IMR-90 (cell line): ENCODE measurements around the gene SIK2. TPM values are rescaled to one million over a fixed set of nuclear protein-coding genes. Genes with fewer than 3 reads are reported as not detected.

Experiments
- ATAC-seq: fragments of 200-7000 bp; cut with Tn5 transposase; 2 replicates; pipeline ENCODE4 v1.9.1; 2020; ENCODE audit warnings: low read depth, mild to moderate bottlenecking, moderate library complexity
- BruUV-seq: library from RNA; stranded (reverse); fragments of 400-500 nt; replicated peaks from 2 replicates; lab custom pipeline; 2021; lab: Mats Ljungman, UMichigan
- CTCF ChIA-PET: fragments of 300-600 bp; formaldehyde crosslinking; extraction: SDS; loops from one replicate; lab custom pipeline; 2021; ENCODE audit warnings: antibody characterized with exemption; lab: Yijun Ruan, JAX
- POLR2A ChIA-PET: fragments of 300-600 bp; sonication (Branson Sonifier 250); formaldehyde crosslinking; loops from one replicate; lab custom pipeline; 2022; ENCODE audit warnings: antibody characterized with exemption; ENCODE audit not compliant: unreplicated experiment; lab: Charles Lee
- DNase-seq: peaks from one replicate; pipeline ENCODE4 v3.0.0; 2013
- H2AFZ ChIP-seq: replicated peaks from 2 replicates; pipeline ENCODE3; 2013; ENCODE audit warnings: low read length, mild to moderate bottlenecking; ENCODE audit not compliant: poor library complexity
- H2AK5ac ChIP-seq: 2 replicates; pipeline ENCODE4 v1.6.1; 2013; ENCODE audit warnings: low read depth, low read length, inconsistent platforms
- H2AK9ac ChIP-seq: replicated peaks from 2 replicates; pipeline ENCODE3; 2013; ENCODE audit warnings: mild to moderate bottlenecking, low read depth, low read length, moderate library complexity; ENCODE audit not compliant: poor library complexity
- H2BK120ac ChIP-seq: 2 replicates; pipeline ENCODE4 v1.6.1; 2013; ENCODE audit warnings: low read depth, low read length, inconsistent platforms
- H2BK15ac ChIP-seq: 3 replicates; pipeline ENCODE4 v1.6.1; 2013; ENCODE audit warnings: low read depth, low read length, inconsistent platforms
- H2BK20ac ChIP-seq: 2 replicates; pipeline ENCODE4 v1.6.1; 2013; ENCODE audit warnings: low read depth, mild to moderate bottlenecking, inconsistent platforms, low read length, moderate library complexity
- H2BK5ac ChIP-seq: 2 replicates; pipeline ENCODE4 v1.6.1; 2013; ENCODE audit warnings: mild to moderate bottlenecking, low read depth, low read length, inconsistent platforms; ENCODE audit not compliant: poor library complexity, severe bottlenecking
- H3K14ac ChIP-seq: replicated peaks from 2 replicates; pipeline ENCODE4 v1.6.1; 2013; ENCODE audit warnings: low read depth, low read length, inconsistent platforms
- H3K18ac ChIP-seq: 2 replicates; pipeline ENCODE4 v1.6.1; 2013; ENCODE audit warnings: low read depth, low read length, control low read depth
- H3K23ac ChIP-seq: 2 replicates; pipeline ENCODE4 v1.6.1; 2013; ENCODE audit warnings: low read depth, low read length, inconsistent platforms
- H3K27ac ChIP-seq: 2 replicates; pipeline ENCODE4 v1.5.1; 2013; ENCODE audit warnings: mild to moderate bottlenecking, control low read depth, low read length; ENCODE audit not compliant: insufficient read depth
- H3K27me3 ChIP-seq: 2 replicates; pipeline ENCODE4 v1.6.1; 2013; ENCODE audit warnings: low read length; ENCODE audit not compliant: control insufficient read depth, insufficient read depth
- H3K36me3 ChIP-seq: 2 replicates; pipeline ENCODE4 v1.6.1; 2013; ENCODE audit warnings: low read length, mixed read lengths; ENCODE audit not compliant: control insufficient read depth, insufficient read depth
- H3K4ac ChIP-seq: 2 replicates; pipeline ENCODE4 v1.6.1; 2013; ENCODE audit warnings: low read depth, low read length, inconsistent platforms
- H3K4me1 ChIP-seq: 2 replicates; pipeline ENCODE4 v1.6.1; 2013; ENCODE audit warnings: low read length, mixed read lengths; ENCODE audit not compliant: control insufficient read depth, insufficient read depth
- H3K4me2 ChIP-seq: 2 replicates; pipeline ENCODE4 v1.6.1; 2013; ENCODE audit warnings: low read depth, mild to moderate bottlenecking, control low read depth, low read length, moderate library complexity
- H3K4me3 ChIP-seq: 2 replicates; pipeline ENCODE4 v1.5.1; 2013; ENCODE audit warnings: low read depth, mild to moderate bottlenecking, control low read depth, low read length, moderate library complexity; ENCODE audit not compliant: insufficient read depth
- H3K56ac ChIP-seq: 2 replicates; pipeline ENCODE4 v1.6.1; 2013; ENCODE audit warnings: low read length, inconsistent platforms; ENCODE audit not compliant: insufficient read depth; ENCODE audit errors: extremely low read depth
- H3K79me1 ChIP-seq, 2 experiments: 2 replicates each; pipeline ENCODE4 v1.6.1; 2013; ENCODE audit warnings: low read length in 2 of 2, inconsistent platforms in 1 of 2, low read depth in 1 of 2
- H3K9ac ChIP-seq: 2 replicates; pipeline ENCODE4 v1.6.1; 2013; ENCODE audit warnings: low read depth, low read length, control low read depth
- H3K9me1 ChIP-seq: 2 replicates; pipeline ENCODE4 v1.6.1; 2013; ENCODE audit warnings: low read length, inconsistent platforms; ENCODE audit not compliant: insufficient read depth
- H3K9me3 ChIP-seq: 2 replicates; pipeline ENCODE4 v1.6.1; 2013; ENCODE audit warnings: low read length; ENCODE audit not compliant: control insufficient read depth, insufficient read depth
- H4K20me1 ChIP-seq: 2 replicates; pipeline ENCODE4 v1.6.1; 2013; ENCODE audit warnings: low read length, inconsistent platforms; ENCODE audit not compliant: insufficient read depth
- H4K5ac ChIP-seq: 2 replicates; pipeline ENCODE4 v1.6.1; 2013; ENCODE audit warnings: mild to moderate bottlenecking, low read depth, low read length, control low read depth
- H4K8ac ChIP-seq, 2 experiments: 2 replicates each; pipeline ENCODE4 v1.6.1; 2013; ENCODE audit warnings: low read depth in 2 of 2, low read length in 2 of 2, control low read depth in 1 of 2, inconsistent platforms in 1 of 2
- H4K91ac ChIP-seq: 2 replicates; pipeline ENCODE4 v1.6.1; 2013; ENCODE audit warnings: low read depth, low read length, inconsistent platforms; ENCODE audit not compliant: insufficient read depth
- BHLHE40 ChIP-seq: fragments of 150-350 bp; IDR thresholded peaks from 2 replicates; pipeline ENCODE4 v1.6.1; 2016; ENCODE audit warnings: mild to moderate bottlenecking, low read depth, low read length
- CHD1 ChIP-seq: IDR thresholded peaks from 2 replicates; pipeline ENCODE4 v1.6.1; 2012; ENCODE audit warnings: low read depth, low read length, improper control_type of control experiment
- ELK1 ChIP-seq: fragments of 150-350 bp; IDR thresholded peaks from 2 replicates; pipeline ENCODE4 v1.6.1; 2016; ENCODE audit warnings: low read depth, mild to moderate bottlenecking, low read length, moderate library complexity, borderline replicate concordance
- FOS ChIP-seq: fragments of 150-350 bp; IDR thresholded peaks from 2 replicates; pipeline ENCODE4 v1.6.1; 2016; ENCODE audit warnings: low read depth, low read length
- MAFK ChIP-seq: IDR thresholded peaks from 2 replicates; pipeline ENCODE4 v1.6.1; 2012; ENCODE audit warnings: low read depth, low read length, improper control_type of control experiment
- WGBS, 2 experiments: methylation state at CpG; one replicate each; pipeline versions ENCODE4 v1.1.5 to v1.1.7; 2013; ENCODE audit warnings: missing lambda C conversion rate in 2 of 2; ENCODE audit not compliant: insufficient read length in 1 of 2; ENCODE audit errors: extremely low coverage in 2 of 2; 5-methylcytosine and 5-hydroxymethylcytosine counted together
- dilution Hi-C: fragments of 300-500 bp; cut with HindIII; formaldehyde crosslinking; loops from one replicate; pipeline ENCODE4 v1.14.3; 2018; ENCODE audit warnings: low sequenced_read_pairs; ENCODE audit not compliant: unreplicated experiment
- in situ Hi-C: fragments of 300-500 bp; cut with MboI; formaldehyde crosslinking; loops from 3 replicates; pipeline ENCODE4 v1.14.3; 2019; ENCODE audit warnings: low sequenced_read_pairs, inconsistent platforms, mixed read lengths
- intact Hi-C: fragments of 100-400 bp; cut with micrococcal nuclease; formaldehyde crosslinking; loops from 2 replicates; pipeline ENCODE4 v1.10.0; 2022
- polyA plus RNA-seq, 3 experiments: library from polyadenylated mRNA; depleted of rRNA; stranded (reverse); fragments of >200 nt; gene quantifications; 2 replicates each; pipeline ENCODE4 v1.2.3, GENCODE V29; 2012; ENCODE audit warnings: low replicate concordance in 1 of 3
- total RNA-seq: library from RNA; depleted of rRNA; stranded (reverse); fragments of >200 nt; gene quantifications from 2 replicates; pipeline ENCODE4 v1.2.3, GENCODE V29; 2012

SIK2 gene
- total and polyA plus RNA-seq, 2 of the 4 experiments (the other 2 are of a cell fraction) = 7.9 to 10.4 TPM

GRCh38 chr11:111623527-111624030, 21.3 kb downstream of the SIK2 start:
- Histone ChIP-seq H3K79me1 (peaks cover 4 to 30% of the 10 kb centered on the region in 2 experiments; a peak in 3 of 4 replicates), H4K8ac (no peak overlapping the region), H2AK9ac (no peak overlapping the region), H3K4ac (no peak overlapping the region), H3K9me3 (no peaks in the 10 kb centered on the region; the same call in 1 of the 2 replicates), H3K9ac (no peak overlapping the region), H3K23ac (0 out of 2 replicates have a peak overlapping the region, but pooled peaks have one; percentile 80), H3K18ac (no peak overlapping the region), H3K4me3 (no peak overlapping the region), H3K4me1 (peaks cover 6% of the 10 kb centered on the region), H3K36me3 (peaks cover 30% of the 10 kb centered on the region), H4K91ac (no peak overlapping the region; the same call in 1 of the 2 replicates), H2BK120ac (no peak overlapping the region), H4K5ac (no peak overlapping the region), H2BK20ac (no peak overlapping the region), H3K27me3 (no peaks in the 10 kb centered on the region), H3K4me2 (no peak overlapping the region), H2BK5ac (no peak overlapping the region), H3K27ac (no peak overlapping the region), H2AFZ (no peak overlapping the region), H3K14ac (no peak overlapping the region), H2AK5ac (no peak overlapping the region), H3K56ac (no peak overlapping the region), H2BK15ac (no peak overlapping the region), H4K20me1 (peaks cover 7% of the 10 kb centered on the region), H3K9me1 (peaks cover 4% of the 10 kb centered on the region)
- no TSS peak for BruUV-seq
- no peak for ATAC-seq
- POLR2A ChIA-PET = no interaction called here
- intact Hi-C loops = no loop called here
- in situ Hi-C loops = no loop called here
- DNase-seq = no peak
- CTCF ChIA-PET = interaction anchor here (0.5 kb wide), 1 partner anchor 43 kb away, joined by 3 read pairs; no protein-coding TSS in a partner anchor
- WGBS, 2 experiments = 94% methylated on average over 3 of the region's 4 CpGs; no CpG with 5 or more reads in 1 of the 2 experiments
- TF ChIP-seq MAFK = no peak
- no peak for TF ChIP-seq BHLHE40
- TF ChIP-seq CHD1 = no peak
- no peak for TF ChIP-seq ELK1
- no peak for TF ChIP-seq FOS
- dilution Hi-C loops = no loop called here
